ENCODE data around the gene CD6. TPM values are rescaled to one million over a fixed set of nuclear protein-coding genes. Genes with fewer than 3 reads are reported as not detected.

Gene CD6
- polyA plus RNA-seq, 1 experiment: not detected

GRCh38 chr11:60987577-60988277, 16.2 kb downstream of the CD6 start:
- ChIA-PET POLR2A (no interaction called here), CTCF (no interaction called here)
- TF ChIP-seq, protein P1, sequence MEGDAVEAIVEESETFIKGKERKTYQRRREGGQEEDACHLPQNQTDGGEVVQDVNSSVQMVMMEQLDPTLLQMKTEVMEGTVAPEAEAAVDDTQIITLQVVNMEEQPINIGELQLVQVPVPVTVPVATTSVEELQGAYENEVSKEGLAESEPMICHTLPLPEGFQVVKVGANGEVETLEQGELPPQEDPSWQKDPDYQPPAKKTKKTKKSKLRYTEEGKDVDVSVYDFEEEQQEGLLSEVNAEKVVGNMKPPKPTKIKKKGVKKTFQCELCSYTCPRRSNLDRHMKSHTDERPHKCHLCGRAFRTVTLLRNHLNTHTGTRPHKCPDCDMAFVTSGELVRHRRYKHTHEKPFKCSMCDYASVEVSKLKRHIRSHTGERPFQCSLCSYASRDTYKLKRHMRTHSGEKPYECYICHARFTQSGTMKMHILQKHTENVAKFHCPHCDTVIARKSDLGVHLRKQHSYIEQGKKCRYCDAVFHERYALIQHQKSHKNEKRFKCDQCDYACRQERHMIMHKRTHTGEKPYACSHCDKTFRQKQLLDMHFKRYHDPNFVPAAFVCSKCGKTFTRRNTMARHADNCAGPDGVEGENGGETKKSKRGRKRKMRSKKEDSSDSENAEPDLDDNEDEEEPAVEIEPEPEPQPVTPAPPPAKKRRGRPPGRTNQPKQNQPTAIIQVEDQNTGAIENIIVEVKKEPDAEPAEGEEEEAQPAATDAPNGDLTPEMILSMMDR (IDR thresholded peaks at IDR 0.05; ENCODE audit: low read depth, low read length): no peak
- Histone ChIP-seq H3K27me3 (ENCODE audit: control insufficient read depth, insufficient read depth, low read length) (peaks cover 24% of the 10 kb centered on the region), H3K27ac (ENCODE audit: low read depth, low read length) (no peak overlapping the region), H3K4me3 (ENCODE audit: low read depth, low read length) (no peak overlapping the region), H3K9me3 (ENCODE audit: control insufficient read depth, insufficient read depth, low read length) (no peaks in the 10 kb centered on the region)
- no peak for DNase-seq (ENCODE audit: low read depth, low spot score)

- H3K27me3 ChIP-seq (ENCODE audit: control insufficient read depth, insufficient read depth, low read length): peaks cover 29% of the 10 kb centered on the region
- no peak overlapping the region for H3K4me3 ChIP-seq (ENCODE audit: low read depth, low read length)
- no peak overlapping the region for H3K27ac ChIP-seq (ENCODE audit: low read depth, low read length)
- no peaks in the 10 kb centered on the region for H3K9me3 ChIP-seq (ENCODE audit: control insufficient read depth, insufficient read depth, low read length)
- no peak for DNase-seq (ENCODE audit: low read depth, low spot score)
- CTCF ChIA-PET: no interaction called here
- TF ChIP-seq, protein P1 (IDR thresholded peaks at IDR 0.05; ENCODE audit: low read depth, low read length): no peak
- POLR2A ChIA-PET: no interaction called here
These were observed 17.2 kb downstream of the CD6 start for GRCh38 chr11:60988658-60989057.

DNA sequence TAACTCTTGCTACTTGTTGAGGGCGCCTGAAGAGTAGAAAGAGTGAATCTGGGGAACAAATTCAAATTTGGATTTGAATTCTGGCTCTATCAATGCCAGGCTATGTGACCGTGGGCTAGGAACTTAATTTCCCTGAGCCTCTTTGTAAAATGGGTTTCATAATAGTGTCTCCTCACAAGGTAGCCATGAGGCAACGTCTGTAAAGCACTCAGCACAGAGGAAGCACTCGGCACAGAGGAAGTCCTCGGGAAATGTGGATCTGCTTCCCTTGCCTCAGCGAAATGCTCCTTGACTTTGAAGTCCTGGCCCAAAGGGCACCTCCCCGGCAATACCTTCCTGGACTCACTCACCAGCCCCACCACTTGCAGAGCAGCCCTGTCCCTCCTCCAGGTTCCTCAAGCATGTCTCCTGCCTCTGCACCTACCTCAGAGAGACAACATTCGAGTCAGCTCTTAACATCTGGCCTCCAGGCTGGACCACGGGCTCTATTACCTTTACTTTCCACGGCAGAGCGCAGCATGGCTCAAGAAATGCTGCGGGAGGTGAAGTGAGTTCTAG, 17.7 kb downstream of the CD6 start:
- H3K27me3 ChIP-seq (ENCODE audit: control insufficient read depth, insufficient read depth, low read length): peaks cover 30% of the 10 kb centered on the region
- no peak for DNase-seq (ENCODE audit: low read depth, low spot score)
- TF ChIP-seq, protein P1 (IDR thresholded peaks at IDR 0.05; ENCODE audit: low read depth, low read length): no peak
- no peaks in the 10 kb centered on the region for H3K9me3 ChIP-seq (ENCODE audit: control insufficient read depth, insufficient read depth, low read length)
- ChIA-PET CTCF (no interaction called here), POLR2A (no interaction called here)
- H3K27ac ChIP-seq (ENCODE audit: low read depth, low read length): no peak overlapping the region
- no peak overlapping the region for H3K4me3 ChIP-seq (ENCODE audit: low read depth, low read length)

DNA sequence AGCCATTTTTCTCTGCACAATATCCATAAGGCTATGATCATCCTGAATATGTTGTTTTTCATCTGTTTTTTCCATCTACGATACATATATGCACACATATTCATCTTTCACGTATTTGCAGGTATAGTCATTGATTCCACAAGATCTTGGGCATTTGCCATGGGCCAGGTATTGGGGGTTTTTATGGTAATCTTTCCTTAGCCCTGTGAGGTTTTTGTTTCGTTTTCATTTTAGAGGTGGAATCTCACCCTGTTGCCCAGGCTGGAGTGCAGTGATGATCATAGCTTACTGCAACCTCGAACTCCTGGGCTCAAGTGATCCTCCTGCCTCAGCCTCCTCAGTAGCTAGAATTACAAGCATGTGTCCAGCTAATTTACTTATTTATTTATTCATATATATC, 20.0 kb downstream of the CD6 start:
- CTCF ChIA-PET: interaction anchor here (1.0 kb wide), 1 partner anchor 19 kb away, joined by 3 read pairs; no protein-coding TSS in a partner anchor

More for the DNA sequence above, 20.0 kb downstream of the CD6 start:
- Histone ChIP-seq H3K27ac (ENCODE audit: low read depth, low read length) (no peak overlapping the region), H3K4me3 (ENCODE audit: low read depth, low read length) (no peak overlapping the region), H3K9me3 (ENCODE audit: control insufficient read depth, insufficient read depth, low read length) (no peaks in the 10 kb centered on the region), H3K27me3 (ENCODE audit: control insufficient read depth, insufficient read depth, low read length) (peaks cover 37% of the 10 kb centered on the region)
- TF ChIP-seq, protein P1 (IDR thresholded peaks at IDR 0.05; ENCODE audit: low read depth, low read length): no peak
- DNase-seq (ENCODE audit: low read depth, low spot score): no peak
- POLR2A ChIA-PET: no interaction called here
